Measurements from ENCODE around the gene KRT77. TPM values are rescaled to one million over a fixed set of nuclear protein-coding genes. Genes with fewer than 3 reads are reported as not detected.

Gene KRT77
- total RNA-seq, 6 donors from 2014 or later, result not detected

DNA sequence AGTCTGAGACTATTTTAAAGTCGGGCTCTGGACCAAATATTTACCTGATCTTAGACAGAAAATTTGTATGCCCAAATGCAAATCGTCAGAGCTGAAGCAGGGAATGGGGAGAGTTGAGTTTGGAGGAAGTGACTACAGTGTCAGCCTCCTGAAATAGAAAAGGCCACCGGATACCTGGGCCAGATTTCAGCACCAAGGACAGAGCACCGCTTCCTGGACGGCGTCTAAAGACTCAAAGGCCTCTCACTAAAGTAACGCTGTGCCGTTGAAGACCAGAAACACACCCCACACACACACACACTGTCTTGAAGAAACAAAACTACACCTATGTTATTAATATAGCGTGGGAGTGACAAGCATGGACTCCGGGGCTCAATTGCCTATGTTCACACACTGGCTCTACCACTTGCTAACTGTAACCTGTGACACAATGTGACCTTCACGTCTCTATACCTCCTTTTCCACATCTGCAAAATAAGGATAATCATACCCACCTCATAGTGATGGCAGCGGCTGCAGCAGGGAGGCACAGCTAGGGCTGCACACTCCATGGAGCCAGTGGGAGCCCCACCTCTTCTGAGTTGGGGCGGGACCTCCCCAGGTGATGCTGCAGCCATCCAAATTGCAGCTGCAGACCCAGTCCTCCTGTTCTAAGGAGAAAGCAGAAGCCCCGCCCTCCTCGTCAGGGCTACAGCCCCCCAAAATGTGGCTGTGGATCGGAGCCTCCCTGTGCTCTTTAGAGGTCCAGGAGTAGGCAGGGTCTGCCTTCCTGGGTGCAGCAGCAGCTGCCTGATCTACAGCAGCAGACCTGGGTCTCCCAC is 38.3 kb upstream of the KRT77 start:
- 11 to 17% methylated on average over 15 to 16 of the region's 16 CpGs for WGBS, 2 donors
- H3K27me3 ChIP-seq, result no peaks in the 10 kb centered on the region

DNA sequence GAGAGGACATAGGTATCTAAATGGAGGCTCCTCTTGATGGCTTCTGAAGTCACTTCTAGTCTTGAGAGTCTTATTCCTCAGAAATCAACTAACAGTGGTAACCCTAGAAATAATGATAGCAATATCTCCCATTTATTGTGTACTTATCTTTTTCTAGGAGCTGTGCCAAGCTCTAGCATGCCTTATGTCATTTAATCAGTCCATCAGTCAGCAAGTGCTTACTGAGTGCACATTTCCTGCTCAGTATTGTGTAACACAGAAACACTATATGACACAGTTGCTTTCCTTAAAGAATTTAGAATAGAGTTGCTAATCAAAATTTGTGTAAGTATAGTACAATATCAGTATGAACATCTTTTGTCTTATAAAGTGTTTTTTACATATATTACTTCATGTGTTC is 37.3 kb upstream of the KRT77 start:
- Histone ChIP-seq H3K4me3 (no peak overlapping the region), H3K27me3 (no peaks in the 10 kb centered on the region), H3K27ac (no peak overlapping the region), H3K4me1 (no peaks in the 10 kb centered on the region), H3K36me3 (no peaks in the 10 kb centered on the region), H3K9me3 (no peaks in the 10 kb centered on the region)
- DNase-seq, result no peak
- TF ChIP-seq POLR2A (IDR thresholded peaks at IDR 0.05) (no peak), EP300 (IDR thresholded peaks at IDR 0.05) (no peak), POLR2AphosphoS5 (IDR thresholded peaks at IDR 0.05) (no peak)
- TF ChIP-seq, protein P1, sequence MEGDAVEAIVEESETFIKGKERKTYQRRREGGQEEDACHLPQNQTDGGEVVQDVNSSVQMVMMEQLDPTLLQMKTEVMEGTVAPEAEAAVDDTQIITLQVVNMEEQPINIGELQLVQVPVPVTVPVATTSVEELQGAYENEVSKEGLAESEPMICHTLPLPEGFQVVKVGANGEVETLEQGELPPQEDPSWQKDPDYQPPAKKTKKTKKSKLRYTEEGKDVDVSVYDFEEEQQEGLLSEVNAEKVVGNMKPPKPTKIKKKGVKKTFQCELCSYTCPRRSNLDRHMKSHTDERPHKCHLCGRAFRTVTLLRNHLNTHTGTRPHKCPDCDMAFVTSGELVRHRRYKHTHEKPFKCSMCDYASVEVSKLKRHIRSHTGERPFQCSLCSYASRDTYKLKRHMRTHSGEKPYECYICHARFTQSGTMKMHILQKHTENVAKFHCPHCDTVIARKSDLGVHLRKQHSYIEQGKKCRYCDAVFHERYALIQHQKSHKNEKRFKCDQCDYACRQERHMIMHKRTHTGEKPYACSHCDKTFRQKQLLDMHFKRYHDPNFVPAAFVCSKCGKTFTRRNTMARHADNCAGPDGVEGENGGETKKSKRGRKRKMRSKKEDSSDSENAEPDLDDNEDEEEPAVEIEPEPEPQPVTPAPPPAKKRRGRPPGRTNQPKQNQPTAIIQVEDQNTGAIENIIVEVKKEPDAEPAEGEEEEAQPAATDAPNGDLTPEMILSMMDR (IDR thresholded peaks at IDR 0.05), result no peak
- no peak for ATAC-seq (ENCODE audit: low FRiP score in 2 of 2)

More for the DNA sequence above, 38.3 kb upstream of the KRT77 start:
- DNase-seq (no peak), ATAC-seq (ENCODE audit: low FRiP score in 2 of 2) (no peak)
- Histone ChIP-seq H3K4me1 (no peaks in the 10 kb centered on the region), H3K36me3 (no peaks in the 10 kb centered on the region), H3K4me3 (no peak overlapping the region), H3K9me3 (no peaks in the 10 kb centered on the region), H3K27ac (no peak overlapping the region)
- TF ChIP-seq EP300 (IDR thresholded peaks at IDR 0.05), result no peak
- TF ChIP-seq POLR2AphosphoS5 (IDR thresholded peaks at IDR 0.05), result no peak
- no peak for TF ChIP-seq POLR2A (IDR thresholded peaks at IDR 0.05)

DNA sequence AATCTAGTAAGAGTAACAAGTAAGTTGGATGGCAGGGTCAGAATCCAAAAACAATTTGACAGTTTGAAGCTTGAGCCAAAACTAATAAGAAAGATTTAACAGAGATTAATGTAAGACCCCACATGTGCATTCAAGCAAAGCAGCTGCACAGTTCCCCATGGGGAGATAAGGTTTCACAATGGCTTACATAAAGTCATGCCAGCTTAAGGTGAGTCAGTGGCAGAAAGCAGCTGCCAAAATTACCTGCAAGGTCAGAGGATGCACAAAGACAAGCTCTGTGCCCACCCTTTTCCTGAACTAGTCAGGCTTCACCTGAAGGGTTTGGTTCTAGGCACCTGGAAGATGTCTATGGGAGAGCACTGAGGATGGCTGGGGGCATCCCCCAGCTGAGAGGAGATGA is 36.6 kb upstream of the KRT77 start:
- DNase-seq (no peak), ATAC-seq (ENCODE audit: low FRiP score in 2 of 2) (no peak)
- no peaks in the 10 kb centered on the region for H3K27me3 ChIP-seq
- no peaks in the 10 kb centered on the region for H3K9me3 ChIP-seq
- no peaks in the 10 kb centered on the region for H3K4me1 ChIP-seq
- no peaks in the 10 kb centered on the region for H3K36me3 ChIP-seq
- TF ChIP-seq, protein P1 (IDR thresholded peaks at IDR 0.05), result no peak
- TF ChIP-seq POLR2A (IDR thresholded peaks at IDR 0.05) (no peak), EP300 (IDR thresholded peaks at IDR 0.05) (no peak), POLR2AphosphoS5 (IDR thresholded peaks at IDR 0.05) (no peak)
- no peak overlapping the region for H3K27ac ChIP-seq
- H3K4me3 ChIP-seq, result no peak overlapping the region

DNA sequence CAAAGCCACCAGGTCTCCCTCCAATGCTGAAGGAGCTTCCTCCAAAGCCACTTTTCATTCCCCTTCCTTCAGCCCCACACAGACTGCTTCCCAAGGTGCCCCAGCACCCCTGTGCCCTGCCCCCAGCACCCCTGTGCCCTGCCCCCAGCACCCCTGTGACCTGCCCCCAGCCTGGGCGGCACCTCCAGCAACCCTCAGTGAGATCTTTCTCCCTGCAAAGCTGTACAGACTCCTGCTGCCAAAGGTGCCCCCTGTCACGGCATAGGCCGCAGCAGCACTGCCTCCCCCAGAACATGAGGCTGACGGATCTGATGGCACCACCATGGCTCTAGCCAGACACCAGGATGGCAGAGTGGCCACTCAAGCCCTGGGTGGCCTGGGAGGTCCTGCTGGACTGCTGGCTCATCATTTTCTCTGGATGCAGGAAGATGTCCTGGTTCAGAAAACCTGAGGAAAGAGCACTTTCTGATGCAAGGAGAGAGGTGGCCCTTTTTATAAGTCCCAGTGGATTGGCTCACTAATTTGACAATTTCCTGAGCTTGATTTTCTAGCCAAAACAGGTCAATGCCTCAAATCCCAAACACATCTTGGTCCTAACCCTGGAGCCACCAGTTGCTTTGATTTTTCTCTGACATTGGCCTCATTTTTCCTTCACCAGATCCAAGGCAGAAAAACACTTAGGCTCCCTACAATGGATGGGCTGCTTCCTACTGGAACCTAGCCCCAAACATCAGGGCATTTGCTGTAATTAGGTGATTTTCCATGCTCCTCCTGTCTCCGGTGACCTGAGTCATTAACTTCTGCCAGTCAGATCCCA is 32.7 kb upstream of the KRT77 start:
- Histone ChIP-seq H3K36me3 (no peaks in the 10 kb centered on the region), H3K4me1 (no peaks in the 10 kb centered on the region), H3K9me3 (no peaks in the 10 kb centered on the region), H3K27ac (no peak overlapping the region), H3K27me3 (no peaks in the 10 kb centered on the region), H3K4me3 (no peak overlapping the region)
- WGBS, 2 donors, result 73 to 86% methylated on average over 2 to 5 of the region's 5 CpGs
- TF ChIP-seq, protein P1 (IDR thresholded peaks at IDR 0.05), result no peak
- TF ChIP-seq POLR2A (IDR thresholded peaks at IDR 0.05) (no peak), POLR2AphosphoS5 (IDR thresholded peaks at IDR 0.05) (no peak), EP300 (IDR thresholded peaks at IDR 0.05) (no peak)
- DNase-seq (peak in 1 of 2 donors; percentile 52), ATAC-seq (ENCODE audit: low FRiP score in 2 of 2) (no peak)

DNA sequence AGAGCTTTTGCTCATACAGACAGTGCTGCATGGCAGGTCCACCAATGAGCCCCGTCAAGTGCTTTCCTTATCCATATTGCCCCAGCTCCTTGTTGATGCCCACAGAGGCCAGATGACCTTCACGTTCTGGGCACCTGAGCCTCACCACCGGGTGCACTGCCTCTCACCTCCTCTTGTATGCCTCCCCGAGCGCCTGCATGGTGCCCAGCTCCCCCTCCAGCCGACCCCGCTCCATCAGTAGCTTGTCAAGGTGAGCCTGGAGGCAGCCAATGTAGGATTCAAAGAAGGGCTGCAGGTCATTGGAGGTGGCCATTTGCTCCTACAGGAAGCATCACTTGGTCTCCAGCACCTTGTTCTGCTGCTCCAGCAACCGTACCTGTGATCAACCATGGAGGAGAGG is 31.8 kb upstream of the KRT77 start:
- H3K36me3 ChIP-seq, result no peaks in the 10 kb centered on the region
- 75 to 88% methylated on average over 6 to 8 of the region's 8 CpGs for WGBS, 2 donors
- no peak for ATAC-seq (ENCODE audit: low FRiP score in 2 of 2)
- TF ChIP-seq, protein P1 (IDR thresholded peaks at IDR 0.05), result no peak
- H3K4me1 ChIP-seq, result no peaks in the 10 kb centered on the region
- H3K27ac ChIP-seq, result no peak overlapping the region
- H3K27me3 ChIP-seq, result no peaks in the 10 kb centered on the region
- H3K4me3 ChIP-seq, result no peak overlapping the region
- no peaks in the 10 kb centered on the region for H3K9me3 ChIP-seq
- DNase-seq, result no peak
